ENCODE results near the gene KRT27. TPM values are rescaled to one million over a fixed set of nuclear protein-coding genes. Genes with fewer than 3 reads are reported as not detected.
"Not testable (repeated sequence)": the region's sequence is repeated elsewhere in the genome, so short reads cannot be mapped to it uniquely, and the experiment has no call there.

The KRT27 gene
- total RNA-seq, 1 donor from 2014 or later: not detected

DNA sequence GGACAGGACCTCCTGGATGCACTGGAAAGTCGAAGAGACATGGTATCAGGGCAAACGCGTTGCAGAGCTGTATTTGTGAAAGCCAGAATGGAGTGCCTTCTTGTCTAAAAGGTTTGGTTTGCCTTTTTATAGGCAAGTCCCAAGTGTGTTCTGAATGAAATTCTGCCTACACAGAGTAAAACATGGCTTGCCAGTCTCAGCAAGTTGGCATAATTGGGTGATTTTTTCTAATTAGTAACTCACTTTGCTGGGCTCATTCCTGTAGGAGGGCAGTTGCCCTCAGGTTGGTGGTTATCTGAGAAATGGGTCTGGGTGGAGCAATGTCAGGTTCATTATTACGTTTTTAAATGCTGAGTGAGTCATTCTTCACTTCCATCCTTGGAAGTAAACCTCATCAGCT, 27.1 kb downstream of the KRT27 start, which contains the start of gene KRT25:
KRT25 (minus strand) TSS at position 101 of the 400 bp plus-strand sequence; CDS start at position 41, 60 bp downstream.
- no peak for DNase-seq (ENCODE audit: low spot score)

DNA sequence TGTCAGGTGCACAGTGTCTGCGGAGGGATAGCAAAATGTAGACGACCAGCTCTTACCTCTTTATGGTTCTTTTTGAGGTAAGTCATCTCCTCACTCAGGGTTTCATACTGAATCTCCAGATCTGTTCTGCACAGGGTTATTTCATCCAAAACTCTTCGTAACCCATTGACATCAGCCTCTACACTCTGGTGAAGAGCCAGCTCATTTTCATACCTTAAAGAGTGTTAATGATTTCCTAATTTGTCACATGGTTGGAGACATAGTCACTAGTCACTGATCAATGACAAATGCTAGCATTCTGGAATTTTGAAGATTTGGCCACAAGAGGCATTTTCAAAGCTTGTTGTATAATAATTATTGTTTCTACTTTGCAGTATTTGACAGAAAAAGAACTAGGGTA, 28.5 kb downstream of the KRT27 start:
- DNase-seq (ENCODE audit: low spot score): no peak

DNA sequence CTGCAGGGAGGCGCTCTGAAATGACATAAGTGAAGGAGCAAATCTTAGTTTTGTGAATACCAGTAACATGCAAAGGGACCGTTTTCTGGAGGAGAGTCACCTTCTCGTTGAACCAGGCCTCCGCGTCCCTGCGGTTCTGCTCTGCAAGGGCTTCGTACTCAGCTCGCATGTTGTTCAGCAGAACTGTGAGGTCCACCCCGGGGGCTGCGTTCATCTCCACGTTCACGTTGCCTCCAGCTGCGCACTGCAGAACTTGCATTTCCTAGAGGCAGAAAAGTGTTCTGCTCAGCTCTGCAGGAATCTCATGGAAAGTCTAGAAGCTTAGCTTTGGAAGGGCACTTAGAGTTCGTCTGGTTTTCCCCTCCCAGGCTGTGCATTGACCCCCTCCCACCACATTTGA, 31.3 kb downstream of the KRT27 start:
- DNase-seq (ENCODE audit: low spot score): no peak

DNA sequence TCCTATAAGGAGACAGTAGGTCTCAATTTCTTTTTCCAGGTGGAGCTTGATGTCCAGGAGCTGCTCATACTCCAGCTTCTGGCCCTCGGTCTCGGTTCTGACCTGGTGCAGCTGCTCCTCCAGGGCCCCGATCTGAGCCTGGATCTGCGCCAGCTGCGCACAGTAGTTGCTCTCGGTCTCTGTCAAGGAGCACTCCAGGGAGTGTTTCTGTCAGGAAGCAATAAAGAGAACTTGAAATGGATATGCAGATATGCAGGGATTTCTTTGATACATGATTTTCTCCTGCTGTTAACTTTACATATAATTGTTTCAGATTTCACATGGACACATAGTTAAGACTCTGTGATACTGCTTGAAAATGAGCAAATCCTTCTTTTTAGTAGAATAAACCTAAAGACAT, 32.0 kb downstream of the KRT27 start:
- DNase-seq (ENCODE audit: low spot score): no peak

DNA sequence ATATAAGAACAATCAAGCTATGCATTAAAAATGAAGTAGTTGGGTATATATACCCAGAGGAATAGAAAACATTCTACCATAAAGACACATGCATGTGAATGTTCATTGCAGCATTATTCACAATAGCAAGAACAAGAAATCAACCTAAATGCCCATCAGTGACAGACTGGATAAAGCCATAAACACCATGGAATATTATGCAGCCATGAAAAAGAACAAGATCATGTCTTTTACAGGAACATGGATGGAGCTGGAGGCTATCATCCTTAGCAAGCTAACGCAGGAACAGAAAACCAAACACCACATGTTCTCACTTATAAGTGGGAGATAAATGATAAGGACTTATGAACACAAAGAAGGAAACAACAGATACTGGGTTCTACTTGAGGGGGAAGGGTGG, 33.7 kb downstream of the KRT27 start:
- DNase-seq (ENCODE audit: low spot score): not testable (repeated sequence)

DNA sequence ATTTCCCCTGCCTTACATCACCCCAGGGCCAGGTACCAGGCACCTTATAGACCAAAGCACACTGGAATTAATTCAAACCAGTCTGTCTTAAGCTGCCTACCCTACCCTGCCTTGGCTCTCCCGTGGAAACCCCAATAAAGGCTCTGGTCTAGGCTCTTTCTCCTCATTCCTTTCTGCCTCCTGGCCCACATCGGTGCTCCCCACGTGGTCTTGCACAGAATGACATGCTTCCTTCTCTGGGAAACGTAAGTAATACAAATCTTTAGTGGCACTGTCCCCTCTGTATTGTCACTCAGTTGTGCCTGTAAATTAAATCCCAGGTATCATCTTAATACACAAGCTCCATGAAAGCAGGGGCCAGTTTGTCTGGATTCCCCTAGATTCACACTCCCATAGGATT, 43.8 kb downstream of the KRT27 start:
- DNase-seq (ENCODE audit: low spot score): no peak

DNA sequence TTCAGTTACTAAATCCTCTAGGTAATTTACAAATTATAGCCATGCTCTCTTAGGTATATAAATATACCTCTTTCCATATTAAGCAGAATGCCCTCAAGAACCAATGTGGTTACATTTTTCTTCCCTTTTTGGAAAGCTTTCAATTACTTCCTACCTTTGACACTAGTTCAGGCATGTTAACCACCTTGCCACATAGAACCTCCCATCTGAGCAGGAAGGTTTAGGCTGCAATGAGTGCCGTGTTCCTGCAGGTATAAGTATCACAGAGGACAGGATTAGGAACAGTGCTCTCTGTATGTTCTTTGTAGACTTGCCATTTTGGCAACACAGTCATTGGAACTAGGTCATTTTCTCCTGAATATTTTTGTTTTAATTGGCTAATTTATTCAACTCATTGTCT, 47.3 kb downstream of the KRT27 start:
- peak; percentile 7 for DNase-seq (ENCODE audit: low spot score)

DNA sequence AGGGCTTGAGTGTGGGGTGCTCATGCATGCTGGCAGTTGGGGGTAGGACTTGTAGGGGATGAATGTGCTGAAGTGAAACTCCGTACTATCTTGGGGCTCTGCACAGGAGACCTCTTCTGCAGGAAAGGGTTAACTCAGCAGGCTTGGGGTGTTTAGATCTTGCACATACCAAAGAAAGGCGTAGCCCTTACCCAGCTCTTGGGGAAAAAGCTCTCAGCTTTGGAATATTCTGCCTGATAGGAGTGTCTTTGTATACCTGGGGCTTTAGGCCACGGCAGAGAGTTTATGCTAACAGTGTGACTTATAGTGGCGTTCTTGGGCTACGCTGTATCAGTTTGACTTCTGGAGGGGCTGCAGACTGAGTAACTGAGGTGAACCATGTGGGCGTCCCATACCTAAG, 48.3 kb downstream of the KRT27 start:
- no peak for DNase-seq (ENCODE audit: low spot score)

DNA sequence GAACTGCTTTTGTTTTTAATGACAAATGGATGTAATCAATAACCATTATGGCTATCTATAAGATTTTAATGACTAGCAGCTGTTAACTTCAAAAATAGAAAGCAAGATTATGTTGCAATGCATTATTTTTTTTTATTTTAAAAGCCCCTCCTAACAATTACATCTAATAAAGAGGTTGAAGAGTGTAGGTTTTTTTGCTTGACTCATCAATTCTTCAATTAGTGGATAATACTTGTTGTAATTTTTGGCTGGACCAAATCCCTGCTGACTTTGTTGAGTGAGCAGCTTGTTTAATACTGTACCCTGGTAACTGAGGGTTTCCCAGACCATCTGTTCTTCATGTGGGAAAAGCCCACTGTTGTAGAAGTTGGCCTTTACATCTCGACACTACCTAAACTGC, 51.4 kb downstream of the KRT27 start:
- no peak for DNase-seq (ENCODE audit: low spot score)

DNA sequence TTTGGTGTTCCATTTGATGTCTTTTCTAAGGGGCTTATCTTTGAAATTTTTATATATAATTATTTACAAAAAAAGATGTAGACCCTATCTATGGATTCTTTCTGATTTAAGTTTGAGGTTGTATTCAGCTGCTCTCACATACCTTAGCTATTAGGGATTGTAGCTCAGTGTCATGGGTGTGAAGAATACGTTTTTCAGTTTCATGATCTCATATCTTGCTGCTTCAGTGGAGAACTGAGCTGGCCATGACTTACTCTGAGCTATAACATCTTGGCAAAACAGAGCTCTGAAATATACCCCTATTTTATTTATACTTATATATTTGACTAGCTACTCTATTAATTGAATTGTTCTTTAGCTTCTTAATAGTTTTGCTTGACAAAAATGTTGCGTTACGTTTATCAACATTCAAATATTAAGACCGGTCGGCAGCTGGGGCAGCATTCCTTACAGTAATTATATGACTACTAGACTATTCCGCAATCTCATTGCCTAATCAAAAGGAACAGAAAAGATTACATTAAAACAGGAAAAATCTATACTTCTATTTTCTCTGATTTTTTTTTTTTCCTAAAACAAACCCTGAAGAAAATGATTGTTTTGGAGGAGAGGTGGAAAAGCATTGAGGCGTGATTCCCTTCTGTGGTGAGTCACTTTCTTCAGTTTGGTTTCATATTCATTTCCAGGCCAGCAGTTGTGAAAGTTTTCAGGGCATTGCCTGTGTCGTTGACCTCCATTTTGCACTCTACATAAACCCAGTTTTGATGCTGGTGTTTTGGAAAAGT, 54.7 kb downstream of the KRT27 start:
- DNase-seq (ENCODE audit: low spot score): no peak

DNA sequence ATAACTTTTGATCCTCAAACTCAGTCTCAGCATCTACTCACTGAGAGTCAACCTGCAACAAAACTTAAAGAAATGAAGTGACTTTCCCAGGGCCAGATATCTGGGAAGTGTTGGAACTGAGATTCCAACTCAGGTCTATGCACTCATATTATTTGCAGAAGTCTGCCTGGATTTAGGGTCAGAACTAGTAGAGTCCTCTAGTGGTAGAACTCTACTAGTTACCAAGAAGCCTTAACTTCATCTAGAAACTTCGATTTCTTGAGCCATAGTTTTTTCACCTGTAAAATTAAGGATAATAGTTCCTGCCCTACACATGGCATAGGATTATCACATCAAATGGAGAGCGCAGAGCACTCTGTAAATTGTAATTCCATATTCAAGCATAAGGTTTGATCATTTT, 55.4 kb downstream of the KRT27 start:
- DNase-seq (ENCODE audit: low spot score): no peak

Other genes starting within 250 kb of the KRT27 start
- gene CCR7, start 217.1 kb downstream of the KRT27 start, total RNA-seq (ENCODE audit: insufficient read depth, low replicate concordance): not detected
- 146 TPM for gene SMARCE1, start 134.7 kb downstream of the KRT27 start, total RNA-seq (ENCODE audit: insufficient read depth, low replicate concordance)
- 3.4 TPM for gene KRT222, start 117.4 kb downstream of the KRT27 start, total RNA-seq (ENCODE audit: insufficient read depth, low replicate concordance)
- gene KRT24, start 78.8 kb downstream of the KRT27 start, total RNA-seq (ENCODE audit: insufficient read depth, low replicate concordance): 6.3 TPM
- gene KRT25, start 27.2 kb downstream of the KRT27 start, total RNA-seq (ENCODE audit: insufficient read depth, low replicate concordance): not detected
- gene KRT26, start 10.3 kb downstream of the KRT27 start, total RNA-seq (ENCODE audit: insufficient read depth, low replicate concordance): 8.2 TPM
- 3.6 TPM for gene KRT28, start 17.4 kb upstream of the KRT27 start, total RNA-seq (ENCODE audit: insufficient read depth, low replicate concordance)
- gene KRT10, start 40.1 kb upstream of the KRT27 start, total RNA-seq (ENCODE audit: insufficient read depth, low replicate concordance): 45.7 TPM
- 4.6 TPM for gene KRT12, start 84.7 kb upstream of the KRT27 start, total RNA-seq (ENCODE audit: insufficient read depth, low replicate concordance)
- 3.4 TPM for gene KRT20, start 102.7 kb upstream of the KRT27 start, total RNA-seq (ENCODE audit: insufficient read depth, low replicate concordance)
- 24.3 TPM for gene KRT23, start 155.1 kb upstream of the KRT27 start, total RNA-seq (ENCODE audit: insufficient read depth, low replicate concordance)
- gene KRT39, start 184.4 kb upstream of the KRT27 start, total RNA-seq (ENCODE audit: insufficient read depth, low replicate concordance): 2.4 TPM
- gene KRT40, start 201.8 kb upstream of the KRT27 start, total RNA-seq (ENCODE audit: insufficient read depth, low replicate concordance): not detected
- gene KRTAP3-3, start 211.6 kb upstream of the KRT27 start, total RNA-seq (ENCODE audit: insufficient read depth, low replicate concordance): not detected
- 31.1 TPM for gene KRTAP3-2, start 217.4 kb upstream of the KRT27 start, total RNA-seq (ENCODE audit: insufficient read depth, low replicate concordance)
- not detected for gene KRTAP3-1, start 226.6 kb upstream of the KRT27 start, total RNA-seq (ENCODE audit: insufficient read depth, low replicate concordance)
- gene KRTAP1-5, start 244.7 kb upstream of the KRT27 start, total RNA-seq (ENCODE audit: insufficient read depth, low replicate concordance): not detected
- gene KRTAP1-4, start 247.6 kb upstream of the KRT27 start, total RNA-seq (ENCODE audit: insufficient read depth, low replicate concordance): not detected

Data from umbilical cord (tissue), 2 donors.